Right kidney (tissue), 1 donor: ENCODE results near the gene GRIN2A.

Experiments used
- DNase-seq: peaks from one replicate; pipeline ENCODE4 v3.0.0-alpha.2; 2016

GRIN2A gene

DNA sequence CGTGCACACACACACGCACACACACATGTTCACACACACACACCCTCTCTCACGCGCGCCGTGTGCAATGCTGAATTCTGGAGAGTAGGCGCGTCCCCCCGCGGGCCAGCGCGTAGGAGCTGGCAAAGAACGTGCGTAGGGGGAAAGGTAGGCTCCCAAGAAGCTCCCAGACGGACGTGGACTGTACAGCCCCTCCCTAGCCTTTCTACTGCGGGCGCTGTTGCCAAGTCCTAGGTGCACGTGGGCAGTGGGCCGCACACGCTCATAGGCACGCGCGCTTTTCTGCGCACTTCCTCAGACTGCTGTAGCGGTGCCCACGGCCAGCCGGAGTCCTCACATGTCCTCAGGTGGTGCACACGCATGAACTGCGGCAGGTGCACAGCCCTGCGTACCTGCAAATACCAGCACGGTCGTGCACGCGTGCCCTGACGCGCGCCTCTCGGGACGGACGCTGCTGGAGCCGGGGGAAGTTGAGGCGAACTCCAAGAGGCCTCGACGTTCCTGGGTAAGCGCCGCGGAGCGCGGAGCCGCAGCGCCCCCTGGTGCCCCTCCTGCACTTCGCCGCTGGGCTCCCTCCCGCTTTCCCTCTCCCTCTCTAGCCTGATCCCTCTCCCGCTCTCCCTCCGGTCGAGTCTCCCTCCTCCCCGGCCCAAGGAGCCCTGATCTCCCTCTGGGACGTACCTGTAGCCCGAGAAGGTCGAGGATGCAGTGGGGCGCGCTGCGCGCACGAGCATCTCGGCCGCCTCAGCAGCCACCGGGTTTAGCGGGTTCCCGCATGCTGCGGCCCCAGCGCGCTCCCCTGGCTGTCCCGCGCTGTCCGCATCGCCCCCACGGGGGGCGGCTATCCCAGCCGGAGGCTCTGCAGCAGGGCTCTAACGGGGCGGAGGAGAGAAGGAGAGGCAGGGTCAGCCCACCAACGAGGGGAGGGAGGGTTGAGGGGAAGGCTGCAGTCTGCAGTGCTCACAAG lies 749 bp downstream of the GRIN2A start:
- DNase-seq: peak; percentile 87

DNA sequence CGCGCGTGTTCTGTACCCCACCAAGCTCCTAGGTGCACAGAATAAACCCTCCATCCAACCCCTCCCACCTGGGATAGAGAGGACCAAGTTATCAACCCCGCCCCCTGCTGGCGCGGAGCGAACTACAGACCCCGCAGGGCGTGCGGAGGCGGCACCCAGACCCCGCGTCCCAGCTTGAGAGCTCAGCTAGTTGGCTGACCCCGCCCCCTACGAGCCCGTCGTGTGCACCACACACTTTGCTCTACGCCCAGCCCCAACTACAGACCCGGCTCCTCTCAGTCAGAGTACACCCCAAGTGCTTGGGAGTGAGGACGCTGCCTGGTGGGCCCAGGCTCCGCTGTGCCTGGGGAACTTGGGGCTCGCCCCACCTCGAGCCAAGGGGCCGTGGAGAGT lies 1.5 kb downstream of the GRIN2A start:
- DNase-seq: peak; percentile 74

DNA sequence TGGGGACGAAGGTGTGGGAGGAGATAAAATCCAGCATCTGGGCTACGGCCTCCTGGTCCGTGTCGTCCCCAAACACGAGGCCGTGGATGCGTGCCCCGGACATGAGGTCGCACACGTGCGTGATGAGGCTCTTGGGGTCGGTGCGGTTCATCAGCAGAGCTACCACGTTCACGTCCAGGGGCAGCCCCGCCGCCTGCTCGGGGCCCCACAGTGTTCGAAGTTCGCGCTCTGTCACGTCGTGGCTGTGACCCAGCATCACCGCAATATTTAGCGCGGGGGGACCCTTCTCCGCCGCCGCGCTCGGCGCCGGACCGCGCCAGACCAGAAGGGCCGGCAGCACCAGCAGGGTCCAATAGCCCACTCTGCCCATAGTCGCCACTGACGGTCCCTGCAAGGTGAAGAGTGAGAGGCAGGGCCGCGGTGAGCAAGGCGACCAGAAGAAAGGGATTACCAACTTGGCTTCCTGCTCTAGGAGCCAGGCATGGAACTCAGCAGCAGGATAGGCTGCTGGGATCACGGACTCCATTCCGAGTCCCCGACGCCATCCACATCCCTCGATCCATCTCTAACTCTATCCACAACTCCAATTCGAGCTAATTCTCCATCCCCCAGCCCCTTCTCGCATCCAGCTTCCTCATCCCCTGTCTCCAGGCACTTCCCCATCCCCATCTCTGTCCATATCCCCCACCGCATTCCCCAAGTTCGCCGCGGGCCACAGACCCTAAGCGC lies 2.0 kb downstream of the GRIN2A start:
- no peak for DNase-seq

DNA sequence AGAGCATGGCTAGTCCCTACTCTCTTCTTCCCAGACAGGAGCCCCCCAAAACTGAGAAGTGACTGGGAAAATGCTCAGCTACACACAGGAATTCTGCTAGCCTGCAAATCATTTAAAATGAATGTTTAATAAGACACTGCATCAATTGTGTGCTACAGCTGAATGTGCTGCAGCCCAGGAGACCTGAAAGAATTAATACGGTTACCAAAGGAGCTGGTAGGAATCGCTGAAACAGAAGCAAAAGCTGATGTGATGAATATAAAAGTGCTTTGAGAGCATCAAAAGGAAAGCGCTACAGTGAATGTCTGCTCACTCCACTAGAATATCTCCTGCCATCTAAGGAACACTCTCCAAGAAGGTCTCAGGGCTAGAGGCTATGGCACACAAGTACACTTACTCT lies 3.7 kb downstream of the GRIN2A start:
- DNase-seq: no peak

GRCh38 chr16:10178080-10178479 lies 4.1 kb downstream of the GRIN2A start:
- no peak for DNase-seq

- DNase-seq: no peak
Measured at GRCh38 chr16:10172848-10173655, 9.2 kb downstream of the GRIN2A start.

GRCh38 chr16:10171221-10171620 lies 11.0 kb downstream of the GRIN2A start:
- no peak for DNase-seq

GRCh38 chr16:10169904-10170410 lies 12.3 kb downstream of the GRIN2A start:
- DNase-seq: no peak

DNA sequence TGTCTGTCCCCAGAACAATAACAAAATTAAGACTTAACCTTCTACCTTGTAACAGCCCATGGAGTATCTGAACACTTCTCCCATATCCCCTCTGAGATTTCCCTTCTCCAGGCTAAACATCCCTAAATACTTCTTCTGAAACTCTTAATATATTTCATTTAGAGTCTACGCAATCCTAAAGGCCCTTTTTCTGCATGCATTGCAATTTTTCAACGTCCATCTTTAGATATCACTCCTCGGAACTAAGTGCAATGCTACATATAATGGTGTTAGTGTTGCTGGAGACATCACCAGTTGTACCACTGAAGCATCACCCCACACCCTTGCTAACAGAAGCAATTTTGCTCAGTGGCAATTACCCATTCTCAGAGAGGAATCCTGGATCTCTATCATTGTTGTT lies 13.2 kb downstream of the GRIN2A start:
- DNase-seq: no peak

DNA sequence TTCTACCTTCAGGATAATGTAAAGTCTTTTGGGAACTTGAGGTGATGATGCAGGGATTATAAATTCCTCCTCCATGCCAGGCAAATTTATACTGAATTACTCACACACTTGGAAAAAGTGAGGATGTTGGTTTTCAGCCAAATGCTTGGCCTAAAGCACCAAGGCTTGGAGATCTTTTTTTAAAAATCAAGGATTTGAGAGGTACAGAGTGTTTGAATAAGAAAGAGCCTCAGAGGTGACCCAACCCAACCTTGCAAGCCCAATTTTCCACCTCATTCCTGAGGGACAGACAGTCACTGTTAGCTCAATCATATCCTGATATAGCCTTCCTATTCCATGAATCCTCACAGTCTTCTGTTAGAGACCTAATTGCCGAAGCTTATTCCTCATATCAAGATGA lies 14.0 kb downstream of the GRIN2A start:
- no peak for DNase-seq

DNA sequence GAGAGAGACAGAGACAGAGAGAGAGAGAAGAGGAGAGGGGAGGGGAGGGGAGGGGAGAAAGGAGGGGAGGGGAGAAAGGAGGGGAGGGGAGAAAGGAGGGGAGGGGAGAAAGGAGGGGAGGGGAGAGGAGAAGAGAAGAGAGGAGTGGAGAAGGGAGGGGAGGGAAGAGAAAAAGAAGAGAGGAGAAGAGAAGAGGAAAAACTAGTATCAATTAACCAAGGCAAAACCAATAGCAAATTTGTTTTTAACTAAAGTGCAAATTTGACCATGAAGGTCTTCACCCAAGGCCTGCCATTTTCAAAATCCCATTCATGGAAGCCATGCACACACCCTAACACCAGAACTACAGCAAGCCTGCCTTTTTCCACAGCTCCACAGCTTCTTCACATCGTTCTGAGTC lies 16.6 kb downstream of the GRIN2A start:
- no peak for DNase-seq

GRCh38 chr16:10162981-10163380 lies 19.2 kb downstream of the GRIN2A start:
- no peak for DNase-seq

GRCh38 chr16:10156099-10156498 lies 26.1 kb downstream of the GRIN2A start:
- no peak for DNase-seq

DNA sequence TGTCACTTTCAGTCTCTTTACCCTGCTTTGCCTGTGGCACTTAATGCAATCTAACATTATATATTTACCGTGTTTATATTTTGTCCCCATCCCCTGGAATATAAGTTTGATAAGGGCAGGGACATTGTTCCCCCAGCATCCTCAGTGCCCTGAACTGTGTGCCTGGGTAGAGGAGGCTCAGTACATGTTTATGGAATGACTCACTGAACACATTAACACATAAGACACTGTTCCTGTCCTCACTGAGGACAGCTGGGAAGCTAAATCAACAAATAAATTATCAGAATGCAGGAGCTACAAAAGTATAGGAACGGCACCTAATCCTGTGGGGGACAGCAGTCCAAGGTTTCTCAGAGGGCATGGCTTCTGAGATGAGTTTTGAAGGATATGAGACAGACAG lies 27.8 kb downstream of the GRIN2A start:
- no peak for DNase-seq

DNA sequence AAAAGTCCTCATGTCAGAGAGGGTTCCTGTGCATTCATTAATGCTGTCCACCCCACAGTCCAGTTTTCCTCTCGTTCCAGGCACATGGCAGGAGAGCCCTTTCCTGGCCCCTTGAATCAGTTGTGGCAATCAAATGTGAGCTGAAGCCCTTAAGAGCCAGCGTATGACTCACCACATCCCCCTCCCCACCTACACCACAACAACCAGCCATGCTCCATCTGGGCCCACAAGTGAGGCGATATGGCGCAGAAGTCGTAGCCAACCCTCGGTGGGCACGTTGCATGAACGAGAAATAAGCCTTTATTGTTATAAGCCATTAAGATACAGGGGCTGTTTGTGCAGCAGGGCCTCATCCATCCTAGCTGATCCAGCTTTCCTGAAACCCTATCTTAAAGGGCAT lies 28.2 kb downstream of the GRIN2A start:
- DNase-seq: no peak

- no peak for DNase-seq
Measured at GRCh38 chr16:10151718-10152117, 30.5 kb downstream of the GRIN2A start.

DNA sequence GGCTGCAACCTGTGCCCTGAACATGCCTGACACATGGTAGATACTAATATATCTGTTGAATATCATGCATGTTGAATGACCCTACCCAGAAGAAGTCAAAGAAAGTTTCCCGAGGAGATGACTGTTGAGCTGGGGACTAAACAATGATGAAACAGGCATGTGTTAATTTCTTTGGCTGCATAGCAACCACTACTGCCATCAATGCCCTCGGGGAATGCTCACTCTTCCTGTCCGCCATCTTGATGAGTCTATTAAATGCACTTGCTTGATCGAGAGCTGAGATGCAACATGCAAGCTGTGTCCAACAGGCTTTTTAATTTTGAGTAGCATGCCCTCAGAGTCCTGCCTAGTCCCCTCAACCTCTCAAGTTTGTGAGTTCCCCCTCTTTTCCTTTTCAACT lies 31.3 kb downstream of the GRIN2A start:
- DNase-seq: no peak

DNA sequence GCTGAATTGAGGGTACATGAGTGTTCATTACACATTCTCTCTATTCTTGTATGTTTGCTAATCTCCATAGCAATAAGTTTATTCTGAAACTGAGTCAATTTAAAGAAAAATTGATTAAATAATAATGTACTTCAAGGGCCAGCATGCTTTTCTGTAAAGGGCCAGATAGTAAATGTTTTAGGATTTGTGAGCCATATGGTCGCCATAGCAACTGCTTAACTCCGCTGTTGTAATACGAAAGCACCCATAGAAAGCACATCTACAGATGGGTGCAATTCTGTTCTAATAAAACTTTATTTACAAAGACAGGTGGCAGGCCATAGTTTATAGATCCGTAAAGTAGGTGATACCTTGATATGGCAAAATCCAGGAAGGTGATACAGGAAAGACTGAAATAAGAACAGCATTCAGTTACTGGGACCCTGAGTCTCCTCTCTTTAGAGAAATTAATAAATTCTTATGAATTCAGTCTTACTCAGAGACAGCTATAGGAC lies 36.6 kb downstream of the GRIN2A start:
- no peak for DNase-seq

- DNase-seq: no peak
Measured at GRCh38 chr16:10141671-10142070, 40.6 kb downstream of the GRIN2A start.

DNA sequence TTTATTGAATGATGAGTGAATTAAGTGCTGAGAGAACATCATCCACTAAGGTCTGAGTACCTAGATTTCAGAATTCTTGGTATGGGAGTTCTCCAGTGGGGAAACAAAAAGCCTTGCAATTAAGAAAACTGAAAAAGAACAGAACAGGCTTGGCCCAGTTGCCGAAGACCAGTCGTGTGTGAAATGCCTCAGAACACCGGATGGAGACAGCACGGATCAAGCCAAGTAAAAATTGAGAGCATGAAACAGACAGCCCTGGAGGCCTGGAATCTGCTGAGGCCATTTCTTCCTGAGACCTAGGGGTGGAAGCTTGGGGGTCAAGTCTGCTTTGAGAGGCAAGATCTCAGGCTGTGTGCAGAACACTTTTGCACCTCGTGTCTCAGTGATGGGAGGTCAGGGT lies 43.3 kb downstream of the GRIN2A start:
- DNase-seq: no peak

GRCh38 chr16:10137341-10137740 lies 44.9 kb downstream of the GRIN2A start:
- no peak for DNase-seq

DNA sequence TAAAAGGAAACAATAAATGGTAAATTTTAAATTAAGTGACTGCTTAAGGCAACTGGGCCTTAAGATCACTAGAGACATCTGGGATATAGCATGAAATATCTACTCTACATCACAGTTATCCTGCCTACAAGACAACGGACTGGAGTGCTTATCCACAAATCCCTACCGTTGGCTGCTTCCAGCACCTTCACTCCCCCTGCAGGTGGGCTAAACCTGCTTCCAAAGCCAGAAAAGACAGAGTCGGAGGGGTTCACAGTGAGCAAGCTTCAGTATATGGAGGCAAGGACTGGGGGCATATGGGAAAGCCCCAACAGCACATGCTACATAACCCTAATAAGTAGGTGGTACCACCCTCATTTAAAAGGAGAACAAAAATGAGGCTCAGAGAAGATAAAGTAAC lies 45.3 kb downstream of the GRIN2A start:
- DNase-seq: no peak
